ENCODE measurements around the gene FGF6. TPM values are rescaled to one million over a fixed set of nuclear protein-coding genes. Genes with fewer than 3 reads are reported as not detected.

FGF6 gene
- polyA plus RNA-seq, 1 donor (not counting 4 experiments of a cell fraction or from before 2014, with no cell fraction given) = not detected

DNA sequence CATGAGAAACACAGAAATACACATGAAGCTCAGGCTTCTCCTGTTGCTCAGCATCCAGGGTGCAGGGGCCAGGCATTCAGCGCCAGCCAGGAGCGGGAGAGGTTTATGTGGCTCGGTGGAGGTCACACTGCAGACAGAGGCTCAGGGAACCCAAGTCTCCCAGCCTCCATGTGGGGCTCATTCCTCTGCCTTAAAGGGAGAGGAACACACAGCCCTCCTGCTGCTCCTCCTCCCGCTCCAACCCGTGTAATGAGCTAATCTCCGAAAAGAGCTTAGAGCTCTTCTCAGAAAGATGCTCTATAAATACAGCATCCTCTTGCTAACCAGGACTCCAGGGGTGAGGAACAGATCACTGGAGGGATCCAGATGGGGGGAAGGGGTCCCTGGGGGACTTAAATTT, 28.2 kb downstream of the FGF6 start:
- no peaks in the 10 kb centered on the region for H4K20me1 ChIP-seq (ENCODE audit: control insufficient read depth, extremely low read depth, insufficient read depth, low read length)
- H3K9ac ChIP-seq (ENCODE audit: control insufficient read depth, extremely low read depth, insufficient read depth, low read length) = no peak overlapping the region
- H3K9me1 ChIP-seq (ENCODE audit: control insufficient read depth, extremely low read depth, insufficient read depth, low read length) = no peaks in the 10 kb centered on the region
- FAIRE-seq (no peak), DNase-seq (ENCODE audit: low read depth, low spot score) (no peak)
- TF ChIP-seq EZH2 (IDR thresholded peaks at IDR 0.05; ENCODE audit: low read length) = no peak
- TF ChIP-seq, protein P1, sequence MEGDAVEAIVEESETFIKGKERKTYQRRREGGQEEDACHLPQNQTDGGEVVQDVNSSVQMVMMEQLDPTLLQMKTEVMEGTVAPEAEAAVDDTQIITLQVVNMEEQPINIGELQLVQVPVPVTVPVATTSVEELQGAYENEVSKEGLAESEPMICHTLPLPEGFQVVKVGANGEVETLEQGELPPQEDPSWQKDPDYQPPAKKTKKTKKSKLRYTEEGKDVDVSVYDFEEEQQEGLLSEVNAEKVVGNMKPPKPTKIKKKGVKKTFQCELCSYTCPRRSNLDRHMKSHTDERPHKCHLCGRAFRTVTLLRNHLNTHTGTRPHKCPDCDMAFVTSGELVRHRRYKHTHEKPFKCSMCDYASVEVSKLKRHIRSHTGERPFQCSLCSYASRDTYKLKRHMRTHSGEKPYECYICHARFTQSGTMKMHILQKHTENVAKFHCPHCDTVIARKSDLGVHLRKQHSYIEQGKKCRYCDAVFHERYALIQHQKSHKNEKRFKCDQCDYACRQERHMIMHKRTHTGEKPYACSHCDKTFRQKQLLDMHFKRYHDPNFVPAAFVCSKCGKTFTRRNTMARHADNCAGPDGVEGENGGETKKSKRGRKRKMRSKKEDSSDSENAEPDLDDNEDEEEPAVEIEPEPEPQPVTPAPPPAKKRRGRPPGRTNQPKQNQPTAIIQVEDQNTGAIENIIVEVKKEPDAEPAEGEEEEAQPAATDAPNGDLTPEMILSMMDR (optimal IDR thresholded peaks at IDR 0.05 in 1 of 3, IDR thresholded peaks at IDR 0.05 in 1 of 3, conservative IDR thresholded peaks at IDR 0.05 in 1 of 3; ENCODE audit: extremely low read depth in 1 of 3, insufficient read depth in 2 of 3, low read length in 3 of 3) = no peak
- no peaks in the 10 kb centered on the region for H3K4me1 ChIP-seq (ENCODE audit: control insufficient read depth, extremely low read depth, insufficient read depth, low read length)
- no peak overlapping the region for H3K27ac ChIP-seq (ENCODE audit: control insufficient read depth, insufficient read depth, low read length)
- H3K4me2 ChIP-seq (ENCODE audit: control insufficient read depth, extremely low read depth, insufficient read depth, low read depth, low read length) = no peak overlapping the region
- no peak overlapping the region for H2AFZ ChIP-seq (ENCODE audit: control insufficient read depth, low read length)
- no peaks in the 10 kb centered on the region for H3K79me2 ChIP-seq (ENCODE audit: control insufficient read depth, insufficient read depth, low read length)
- H3K27me3 ChIP-seq (ENCODE audit: control insufficient read depth, extremely low read depth, insufficient read depth, low read length) = peaks cover 26% of the 10 kb centered on the region
- H3K9me3 ChIP-seq (ENCODE audit: control insufficient read depth, low read depth, low read length) = no peaks in the 10 kb centered on the region
- H3K36me3 ChIP-seq (ENCODE audit: control insufficient read depth in 2 of 2, extremely low read depth in 1 of 2, insufficient read depth in 2 of 2, low read length in 2 of 2) = no peaks in the 10 kb centered on the region
- dilution Hi-C loops (cut with MboI; ENCODE audit: extremely low pct_ligation_motif_present, low sequenced_read_pairs) = no loop called here
- no peak overlapping the region for H3K4me3 ChIP-seq (ENCODE audit: control insufficient read depth in 2 of 3, extremely low read depth in 1 of 3, insufficient read depth in 2 of 3, low read depth in 1 of 3, low read length in 3 of 3)

- H3K36me3 ChIP-seq (ENCODE audit: control insufficient read depth in 2 of 2, extremely low read depth in 1 of 2, insufficient read depth in 2 of 2, low read length in 2 of 2) = no peaks in the 10 kb centered on the region
- H3K9ac ChIP-seq (ENCODE audit: control insufficient read depth, extremely low read depth, insufficient read depth, low read length) = no peak overlapping the region
- TF ChIP-seq EZH2 (IDR thresholded peaks at IDR 0.05; ENCODE audit: low read length) = no peak
- TF ChIP-seq, protein P1 (optimal IDR thresholded peaks at IDR 0.05 in 1 of 3, IDR thresholded peaks at IDR 0.05 in 1 of 3, conservative IDR thresholded peaks at IDR 0.05 in 1 of 3; ENCODE audit: extremely low read depth in 1 of 3, insufficient read depth in 2 of 3, low read length in 3 of 3) = no peak
- H3K79me2 ChIP-seq (ENCODE audit: control insufficient read depth, insufficient read depth, low read length) = no peaks in the 10 kb centered on the region
- no peak overlapping the region for H3K27ac ChIP-seq (ENCODE audit: control insufficient read depth, insufficient read depth, low read length)
- no peaks in the 10 kb centered on the region for H4K20me1 ChIP-seq (ENCODE audit: control insufficient read depth, extremely low read depth, insufficient read depth, low read length)
- no peaks in the 10 kb centered on the region for H3K9me3 ChIP-seq (ENCODE audit: control insufficient read depth, low read depth, low read length)
- H3K9me1 ChIP-seq (ENCODE audit: control insufficient read depth, extremely low read depth, insufficient read depth, low read length) = no peaks in the 10 kb centered on the region
- no peaks in the 10 kb centered on the region for H3K4me1 ChIP-seq (ENCODE audit: control insufficient read depth, extremely low read depth, insufficient read depth, low read length)
- no peak overlapping the region for H2AFZ ChIP-seq (ENCODE audit: control insufficient read depth, low read length)
- dilution Hi-C loops (cut with MboI; ENCODE audit: extremely low pct_ligation_motif_present, low sequenced_read_pairs) = no loop called here
- no peak overlapping the region for H3K4me3 ChIP-seq (ENCODE audit: control insufficient read depth in 2 of 3, extremely low read depth in 1 of 3, insufficient read depth in 2 of 3, low read depth in 1 of 3, low read length in 3 of 3)
- FAIRE-seq (no peak), DNase-seq (ENCODE audit: low read depth, low spot score) (no peak)
- H3K27me3 ChIP-seq (ENCODE audit: control insufficient read depth, extremely low read depth, insufficient read depth, low read length) = peaks cover 26% of the 10 kb centered on the region
- no peak overlapping the region for H3K4me2 ChIP-seq (ENCODE audit: control insufficient read depth, extremely low read depth, insufficient read depth, low read depth, low read length)
Observed at GRCh38 chr12:4416276-4416675, 29.3 kb downstream of the FGF6 start.
